Fibroblast of lung (primary cell): ENCODE measurements around the gene LAGE3.

Source experiments
- CTCF ChIP-seq, 2 donors: IDR thresholded peaks in 1 of 2; conservative IDR thresholded peaks in 1 of 2; 1 replicate in 1 of 2; 2 replicates in 1 of 2; pipeline ENCODE4 v1.5.1; 2011 to 2012; ENCODE audit warnings: low read length in 2 of 2, control low read depth in 1 of 2, inconsistent platforms in 1 of 2, low read depth in 1 of 2, mild to moderate bottlenecking in 1 of 2
- EZH2 ChIP-seq: IDR thresholded peaks from 2 replicates; pipeline ENCODE4 v1.5.1; 2012; ENCODE audit warnings: low read length, control low read depth, mild to moderate bottlenecking; ENCODE audit errors: missing control alignments

- TF ChIP-seq CTCF (conservative IDR thresholded peaks at IDR 0.05 in 1 of 2, IDR thresholded peaks at IDR 0.05 in 1 of 2; ENCODE audit: low read depth in 1 of 2, low read length in 2 of 2) (no peak), EZH2 (no peak)
These were observed 46.9 kb downstream of the LAGE3 start for GRCh38 chrX:154432210-154432609.
